Keratinocyte (primary cell): ENCODE data around the gene SEBOX.

ENCODE experiments used
- CTCF ChIP-seq, 3 experiments: IDR thresholded peaks in 1 of 3; conservative IDR thresholded peaks in 1 of 3; optimal IDR thresholded peaks in 1 of 3; 2 replicates in 2 of 3; 3 replicates in 1 of 3; pipeline versions ENCODE3 to v1.5.1; 2011; ENCODE audit warnings: low read length in 3 of 3, mild to moderate bottlenecking in 3 of 3, moderate library complexity in 2 of 3, control low read depth in 1 of 3, inconsistent platforms in 1 of 3; ENCODE audit not compliant: insufficient read depth in 2 of 3; ENCODE audit errors: extremely low read depth in 1 of 3
- EZH2 ChIP-seq: IDR thresholded peaks from one replicate; pipeline ENCODE4 v1.6.1; 2012; ENCODE audit warnings: inconsistent platforms, mild to moderate bottlenecking, low read length, moderate library complexity

- TF ChIP-seq CTCF (optimal IDR thresholded peaks at IDR 0.05 in 1 of 3, IDR thresholded peaks at IDR 0.05 in 1 of 3, conservative IDR thresholded peaks at IDR 0.05 in 1 of 3; ENCODE audit: extremely low read depth in 1 of 3, insufficient read depth in 2 of 3, low read length in 3 of 3) (no peak), EZH2 (no peak)
Measured at GRCh38 chr17:28326114-28326513, 38.9 kb downstream of the SEBOX start.
